Vagina (tissue), 2 donors: ENCODE results near the gene GPR137. TPM values are rescaled to one million over a fixed set of nuclear protein-coding genes. Genes with fewer than 3 reads are reported as not detected.

ENCODE experiments used
- DNase-seq, 2 donors: peaks; one replicate each; pipeline ENCODE4 v3.0.0-alpha.2; 2017; ENCODE audit errors: extremely low spot score in 2 of 2
- H3K27ac ChIP-seq: fragments of 200-600 bp; sonication (generic); one replicate; pipeline ENCODE4 v1.5.1; 2019
- H3K27me3 ChIP-seq: fragments of 200-600 bp; sonication (generic); one replicate; pipeline ENCODE4 v1.5.1; 2019
- H3K36me3 ChIP-seq, 2 donors: fragments of 200-600 bp; sonication (generic); one replicate each; pipeline ENCODE4 v1.5.1; 2017 to 2019
- H3K4me1 ChIP-seq: fragments of 200-600 bp; sonication (generic); one replicate; pipeline ENCODE4 v1.5.1; 2019
- H3K4me3 ChIP-seq, 2 donors: fragments of 200-600 bp; sonication (generic); 1 replicate in 1 of 2; 2 replicates in 1 of 2; pipeline ENCODE4 v1.5.1; 2016 to 2019
- H3K9me3 ChIP-seq: fragments of 200-600 bp; sonication (generic); one replicate; pipeline ENCODE4 v1.5.1; 2019
- CTCF ChIP-seq, 3 experiments: fragments of 450-650 bp in 2 of 3; fragments of 200-600 bp in 1 of 3; sonication (generic) in 1 of 3; IDR thresholded peaks; one replicate each; pipeline ENCODE4 v1.5.1; 2017 to 2019; ENCODE audit warnings: antibody characterized with exemption in 3 of 3, mild to moderate bottlenecking in 2 of 3, moderate library complexity in 2 of 3
- POLR2A ChIP-seq, 2 donors: fragments of 450-650 bp; IDR thresholded peaks; one replicate each; pipeline ENCODE4 v1.6.1; 2017; ENCODE audit warnings: antibody characterized with exemption in 2 of 2, mild to moderate bottlenecking in 2 of 2, moderate library complexity in 2 of 2
- POLR2AphosphoS5 ChIP-seq, 2 donors: sonication (generic); formaldehyde crosslinking; IDR thresholded peaks; one replicate each; pipeline ENCODE4 v1.9.0; 2017; ENCODE audit warnings: antibody characterized with exemption in 2 of 2, mild to moderate bottlenecking in 2 of 2, low read depth in 1 of 2; ENCODE audit not compliant: insufficient read depth in 1 of 2
- intact Hi-C: fragments of 100-400 bp; cut with DNase I; formaldehyde crosslinking; loops from one replicate; pipeline ENCODE4 v1.15.1; 2023
- total RNA-seq: library from RNA; depleted of rRNA; stranded (reverse); fragments of >200 nt; gene quantifications from one replicate; pipeline ENCODE4 v1.2.3, GENCODE V29; 2016

The GPR137 gene
- total RNA-seq, 1 donor from 2014 or later, result 20.6 TPM

- H3K4me3 ChIP-seq, result peak overlapping the region; percentile 83 to 93
- peak overlapping the region; percentile 96 for H3K27ac ChIP-seq
- intact Hi-C loops, result no loop called here
- TF ChIP-seq POLR2AphosphoS5 (IDR thresholded peaks at IDR 0.05; ENCODE audit: insufficient read depth in 1 of 2, low read depth in 1 of 2), result no peak
- TF ChIP-seq CTCF (IDR thresholded peaks at IDR 0.05), result no peak
- TF ChIP-seq POLR2A (IDR thresholded peaks at IDR 0.05), result no peak
- no peak for DNase-seq
- no peaks in the 10 kb centered on the region for H3K36me3 ChIP-seq
- no peaks in the 10 kb centered on the region for H3K9me3 ChIP-seq
- peaks cover 51% of the 10 kb centered on the region for H3K4me1 ChIP-seq
- no peaks in the 10 kb centered on the region for H3K27me3 ChIP-seq
Measured at GRCh38 chr11:64304032-64304315, 18.3 kb downstream of the GPR137 start.

- intact Hi-C loops, result loop anchor here (5.0 kb wide), 1 partner anchor 67 kb away; no protein-coding TSS in a partner anchor
- Histone ChIP-seq H3K4me3 (peak overlapping the region; percentile 83 to 93), H3K4me1 (peaks cover 45% of the 10 kb centered on the region), H3K27ac (peak overlapping the region; percentile 96), H3K36me3 (no peaks in the 10 kb centered on the region), H3K27me3 (no peaks in the 10 kb centered on the region), H3K9me3 (no peaks in the 10 kb centered on the region)
- peak in 1 of 2 donors; percentile 93 for DNase-seq
- TF ChIP-seq CTCF (IDR thresholded peaks at IDR 0.05), result peak; percentile 83 to 90 (median 85)
- peak in 1 of 2 donors; percentile 72 for TF ChIP-seq POLR2AphosphoS5 (IDR thresholded peaks at IDR 0.05; ENCODE audit: insufficient read depth in 1 of 2, low read depth in 1 of 2)
- TF ChIP-seq POLR2A (IDR thresholded peaks at IDR 0.05), result no peak
Measured at GRCh38 chr11:64304316-64305072, 18.8 kb downstream of the GPR137 start.

- TF ChIP-seq POLR2AphosphoS5 (IDR thresholded peaks at IDR 0.05; ENCODE audit: insufficient read depth in 1 of 2, low read depth in 1 of 2), result peak in 1 of 2 donors; percentile 72
- TF ChIP-seq CTCF (IDR thresholded peaks at IDR 0.05), result no peak
- TF ChIP-seq POLR2A (IDR thresholded peaks at IDR 0.05), result peak in 1 of 2 donors; percentile 71
- peak within 1 kb of the TSS; percentile 96 for H3K27ac ChIP-seq
- H3K27me3 ChIP-seq, result no peaks in the 10 kb centered on the region
- H3K4me1 ChIP-seq, result peaks cover 38% of the 10 kb centered on the region
- H3K9me3 ChIP-seq, result no peaks in the 10 kb centered on the region
- H3K36me3 ChIP-seq, result no peaks in the 10 kb centered on the region
- peak within 1 kb of the TSS; percentile 83 to 93 for H3K4me3 ChIP-seq
- peak in 1 of 2 donors; percentile 99 for DNase-seq
- intact Hi-C loops, result loop anchor here (5.0 kb wide), 1 partner anchor 68 kb away; no protein-coding TSS in a partner anchor
Measured at GRCh38 chr11:64305075-64305690, 19.5 kb downstream of the GPR137 start, which contains the start of gene ESRRA. ESRRA (plus strand) TSS chr11:64305524; CDS start chr11:64307180, 1,656 bp downstream.

GRCh38 chr11:64305691-64306562, 20.3 kb downstream of the GPR137 start:
- Histone ChIP-seq H3K27me3 (no peaks in the 10 kb centered on the region), H3K36me3 (no peaks in the 10 kb centered on the region), H3K27ac (peak overlapping the region; percentile 88), H3K9me3 (no peaks in the 10 kb centered on the region), H3K4me3 (peak overlapping the region; percentile 83 to 93), H3K4me1 (peaks cover 31% of the 10 kb centered on the region)
- TF ChIP-seq POLR2A (IDR thresholded peaks at IDR 0.05) (no peak), CTCF (IDR thresholded peaks at IDR 0.05) (no peak), POLR2AphosphoS5 (IDR thresholded peaks at IDR 0.05; ENCODE audit: insufficient read depth in 1 of 2, low read depth in 1 of 2) (peak in 1 of 2 donors; percentile 46)
- intact Hi-C loops, result loop anchor here (5.0 kb wide), 1 partner anchor 69 kb away; no protein-coding TSS in a partner anchor
- DNase-seq, result peak in 1 of 2 donors; percentile 91
